Peyer's patch (tissue), 4 donors: ENCODE measurements around the gene DGKQ. TPM values are rescaled to one million over a fixed set of nuclear protein-coding genes. Genes with fewer than 3 reads are reported as not detected.
"Not testable (repeated sequence)": the region's sequence is repeated elsewhere in the genome, so short reads cannot be mapped to it uniquely, and the experiment has no call there.

ENCODE experiments used
- DNase-seq, 3 donors: peaks; one replicate each; pipeline ENCODE4 v3.0.0-alpha.2; 2017 to 2019
- H3K27ac ChIP-seq, 4 donors: fragments of 200-600 bp; sonication (generic); one replicate each; pipeline ENCODE4 v1.5.1; 2016 to 2019
- H3K27me3 ChIP-seq, 2 donors: fragments of 200-600 bp; sonication (generic); one replicate each; pipeline ENCODE4 v1.5.1; 2019
- H3K36me3 ChIP-seq, 3 donors: fragments of 200-600 bp; sonication (generic); one replicate each; pipeline ENCODE4 v1.5.1; 2016 to 2019
- H3K4me1 ChIP-seq, 4 donors: fragments of 200-600 bp; sonication (generic); one replicate each; pipeline ENCODE4 v1.5.1; 2016 to 2019
- H3K4me3 ChIP-seq, 4 donors: fragments of 200-600 bp; sonication (generic); 1 replicate in 3 of 4; 2 replicates in 1 of 4; pipeline ENCODE4 v1.5.1; 2016 to 2019; ENCODE audit warnings: mild to moderate bottlenecking in 1 of 4
- H3K9me3 ChIP-seq, 4 donors: fragments of 200-600 bp; sonication (generic); one replicate each; pipeline ENCODE4 v1.5.1; 2016 to 2019; ENCODE audit warnings: mild to moderate bottlenecking in 1 of 4
- POLR2A ChIP-seq, 2 donors: fragments of 450-650 bp; IDR thresholded peaks; one replicate each; pipeline ENCODE4 v1.5.1; 2017; ENCODE audit warnings: antibody characterized with exemption in 2 of 2, mild to moderate bottlenecking in 2 of 2, moderate library complexity in 2 of 2
- total RNA-seq, 4 donors: library from RNA; depleted of rRNA; stranded (reverse); fragments of >200 nt; gene quantifications; one replicate each; pipeline ENCODE4 v1.1.0, GENCODE V29; 2016
- TF ChIP-seq, protein P1 (sequence below), 6 experiments: fragments of 450-650 bp in 4 of 6; fragments of 200-600 bp in 2 of 6; sonication (generic) in 1 of 6; IDR thresholded peaks; one replicate each; pipeline ENCODE4 v1.5.1; 2017 to 2019; ENCODE audit warnings: antibody characterized with exemption in 6 of 6, mild to moderate bottlenecking in 3 of 6, moderate library complexity in 1 of 6

The DGKQ gene
- total RNA-seq, 4 donors from 2014 or later: 32.2 to 119 (median 101) TPM

DNA sequence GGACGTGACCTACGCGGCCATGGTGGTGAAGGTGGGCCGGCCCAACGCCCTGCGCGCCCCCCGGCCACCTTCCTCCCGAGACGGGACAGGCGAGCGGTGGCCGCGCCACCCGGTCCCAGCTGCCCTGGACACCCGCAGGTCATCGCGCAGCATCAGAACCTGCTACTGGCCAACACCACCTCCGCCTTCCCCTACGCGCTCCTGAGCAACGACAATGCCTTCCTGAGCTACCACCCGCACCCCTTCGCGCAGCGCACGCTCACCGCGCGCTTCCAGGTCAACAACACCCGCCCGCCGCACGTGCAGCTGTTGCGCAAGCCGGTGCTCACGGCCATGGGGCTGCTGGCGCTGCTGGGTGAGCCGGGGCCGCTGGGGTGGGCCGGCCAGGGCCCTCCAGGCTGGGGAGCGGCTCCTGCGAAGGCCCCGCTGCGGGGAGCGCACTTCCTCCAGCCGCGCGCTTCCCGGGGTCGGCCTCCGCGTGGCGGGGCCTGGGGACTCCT lies 28.8 kb upstream of the DGKQ start:
- no peaks in the 10 kb centered on the region for H3K9me3 ChIP-seq
- no peaks in the 10 kb centered on the region for H3K36me3 ChIP-seq
- H3K27ac ChIP-seq: no peak overlapping the region
- TF ChIP-seq, protein P1, sequence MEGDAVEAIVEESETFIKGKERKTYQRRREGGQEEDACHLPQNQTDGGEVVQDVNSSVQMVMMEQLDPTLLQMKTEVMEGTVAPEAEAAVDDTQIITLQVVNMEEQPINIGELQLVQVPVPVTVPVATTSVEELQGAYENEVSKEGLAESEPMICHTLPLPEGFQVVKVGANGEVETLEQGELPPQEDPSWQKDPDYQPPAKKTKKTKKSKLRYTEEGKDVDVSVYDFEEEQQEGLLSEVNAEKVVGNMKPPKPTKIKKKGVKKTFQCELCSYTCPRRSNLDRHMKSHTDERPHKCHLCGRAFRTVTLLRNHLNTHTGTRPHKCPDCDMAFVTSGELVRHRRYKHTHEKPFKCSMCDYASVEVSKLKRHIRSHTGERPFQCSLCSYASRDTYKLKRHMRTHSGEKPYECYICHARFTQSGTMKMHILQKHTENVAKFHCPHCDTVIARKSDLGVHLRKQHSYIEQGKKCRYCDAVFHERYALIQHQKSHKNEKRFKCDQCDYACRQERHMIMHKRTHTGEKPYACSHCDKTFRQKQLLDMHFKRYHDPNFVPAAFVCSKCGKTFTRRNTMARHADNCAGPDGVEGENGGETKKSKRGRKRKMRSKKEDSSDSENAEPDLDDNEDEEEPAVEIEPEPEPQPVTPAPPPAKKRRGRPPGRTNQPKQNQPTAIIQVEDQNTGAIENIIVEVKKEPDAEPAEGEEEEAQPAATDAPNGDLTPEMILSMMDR (IDR thresholded peaks at IDR 0.05): no peak
- no peak for TF ChIP-seq POLR2A (IDR thresholded peaks at IDR 0.05)
- peaks cover 0 to 35% (median 15%) of the 10 kb centered on the region in 4 donors for H3K4me1 ChIP-seq
- H3K27me3 ChIP-seq: peaks cover 0 to 49% of the 10 kb centered on the region in 2 donors
- peak overlapping the region in 1 of 4 donors; percentile 21 for H3K4me3 ChIP-seq
- DNase-seq: peak in 1 of 3 donors; percentile 66

DNA sequence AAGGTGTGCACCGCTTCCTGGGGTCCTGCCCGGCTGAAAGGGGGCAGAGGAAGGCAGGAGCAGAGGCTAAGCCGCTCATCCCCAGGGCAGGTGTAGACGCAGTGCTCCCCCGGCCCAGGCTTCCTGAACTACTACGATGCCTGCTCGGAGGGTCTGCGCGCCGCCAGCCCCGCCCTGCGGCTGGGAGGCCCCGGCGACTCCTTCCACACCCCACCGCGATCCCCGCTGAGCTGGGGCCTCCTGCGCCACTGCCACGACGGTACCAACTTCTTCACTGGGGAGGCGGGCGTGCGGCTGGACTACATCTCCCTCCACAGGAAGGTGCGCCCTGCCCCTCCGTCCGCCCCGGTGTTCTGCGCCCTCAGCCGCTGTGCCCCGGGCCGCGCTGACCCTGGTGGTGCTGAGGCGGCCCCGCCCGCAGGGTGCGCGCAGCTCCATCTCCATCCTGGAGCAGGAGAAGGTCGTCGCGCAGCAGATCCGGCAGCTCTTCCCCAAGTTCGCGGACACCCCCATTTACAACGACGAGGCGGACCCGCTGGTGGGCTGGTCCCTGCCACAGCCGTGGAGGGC lies 28.3 kb upstream of the DGKQ start:
- no peak overlapping the region for H3K4me3 ChIP-seq

DNA sequence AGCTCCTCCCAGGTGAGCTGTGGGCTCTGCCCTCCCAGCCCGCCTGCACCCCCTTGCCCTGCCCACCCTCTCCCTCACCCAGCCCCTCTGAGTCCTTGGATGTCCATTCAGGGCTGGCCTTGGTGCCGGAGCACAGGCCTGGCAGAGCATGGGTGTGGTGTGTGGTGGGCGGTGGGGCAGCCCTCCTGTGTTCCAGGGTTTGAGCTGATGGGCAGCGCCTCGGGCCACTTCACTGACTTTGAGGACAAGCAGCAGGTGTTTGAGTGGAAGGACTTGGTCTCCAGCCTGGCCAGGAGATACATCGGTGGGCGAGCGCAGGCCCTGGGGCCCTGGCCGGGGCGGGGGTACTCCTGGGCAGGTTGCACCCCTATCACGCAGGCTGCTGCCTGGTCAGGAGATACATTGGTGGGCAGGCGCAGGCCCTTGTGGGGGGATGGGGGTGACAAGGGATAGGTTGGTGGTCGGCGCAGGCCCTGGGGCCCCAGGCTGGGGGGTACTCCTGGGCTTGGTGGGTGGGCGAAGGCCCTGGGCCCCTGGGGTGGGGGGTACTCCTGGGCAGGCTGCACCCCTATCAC lies 27.4 kb upstream of the DGKQ start:
- no peak overlapping the region for H3K4me3 ChIP-seq
- H3K27me3 ChIP-seq: peaks cover 0 to 56% of the 10 kb centered on the region in 2 donors
- DNase-seq: no peak
- TF ChIP-seq POLR2A (IDR thresholded peaks at IDR 0.05): no peak
- TF ChIP-seq, protein P1 (IDR thresholded peaks at IDR 0.05): no peak
- H3K27ac ChIP-seq: no peak overlapping the region
- H3K36me3 ChIP-seq: no peaks in the 10 kb centered on the region
- peaks cover 0 to 43% (median 16%) of the 10 kb centered on the region in 4 donors for H3K4me1 ChIP-seq
- no peaks in the 10 kb centered on the region for H3K9me3 ChIP-seq

More for the DNA sequence above, 28.3 kb upstream of the DGKQ start:
- Histone ChIP-seq H3K36me3 (no peaks in the 10 kb centered on the region), H3K27me3 (peaks cover 0 to 55% of the 10 kb centered on the region in 2 donors), H3K27ac (no peak overlapping the region), H3K4me1 (peaks cover 0 to 38% (median 16%) of the 10 kb centered on the region in 4 donors), H3K9me3 (no peaks in the 10 kb centered on the region)
- TF ChIP-seq, protein P1 (IDR thresholded peaks at IDR 0.05): no peak
- no peak for TF ChIP-seq POLR2A (IDR thresholded peaks at IDR 0.05)
- DNase-seq: no peak

DNA sequence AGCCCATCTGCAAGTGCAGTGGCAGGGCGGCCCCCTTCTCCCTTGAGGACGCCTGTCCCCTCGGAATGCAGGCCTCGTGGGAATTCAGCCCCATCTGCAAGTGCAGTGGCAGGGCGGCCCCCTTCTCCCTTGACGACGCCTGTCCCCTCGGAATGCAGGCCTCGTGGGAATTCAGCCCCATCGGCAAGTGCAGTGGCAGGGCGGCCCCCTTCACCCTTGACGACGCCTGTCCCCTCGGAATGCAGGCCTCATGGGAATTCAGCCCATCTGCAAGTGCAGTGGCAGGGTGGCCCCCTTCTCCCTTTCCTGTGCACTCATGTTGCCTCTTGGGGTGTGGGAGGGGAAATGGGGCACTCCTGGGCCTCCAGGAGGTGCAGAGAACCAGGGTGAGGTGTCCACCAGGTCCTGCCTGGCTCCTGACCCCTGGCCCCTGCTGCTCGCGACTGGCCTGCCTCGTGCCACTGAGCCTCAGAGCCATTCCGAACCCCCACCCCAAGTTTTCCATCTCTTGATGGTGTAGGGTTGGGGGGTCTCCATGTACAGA lies 26.6 kb upstream of the DGKQ start:
- H3K27me3 ChIP-seq: peaks cover 0 to 56% of the 10 kb centered on the region in 2 donors

DNA sequence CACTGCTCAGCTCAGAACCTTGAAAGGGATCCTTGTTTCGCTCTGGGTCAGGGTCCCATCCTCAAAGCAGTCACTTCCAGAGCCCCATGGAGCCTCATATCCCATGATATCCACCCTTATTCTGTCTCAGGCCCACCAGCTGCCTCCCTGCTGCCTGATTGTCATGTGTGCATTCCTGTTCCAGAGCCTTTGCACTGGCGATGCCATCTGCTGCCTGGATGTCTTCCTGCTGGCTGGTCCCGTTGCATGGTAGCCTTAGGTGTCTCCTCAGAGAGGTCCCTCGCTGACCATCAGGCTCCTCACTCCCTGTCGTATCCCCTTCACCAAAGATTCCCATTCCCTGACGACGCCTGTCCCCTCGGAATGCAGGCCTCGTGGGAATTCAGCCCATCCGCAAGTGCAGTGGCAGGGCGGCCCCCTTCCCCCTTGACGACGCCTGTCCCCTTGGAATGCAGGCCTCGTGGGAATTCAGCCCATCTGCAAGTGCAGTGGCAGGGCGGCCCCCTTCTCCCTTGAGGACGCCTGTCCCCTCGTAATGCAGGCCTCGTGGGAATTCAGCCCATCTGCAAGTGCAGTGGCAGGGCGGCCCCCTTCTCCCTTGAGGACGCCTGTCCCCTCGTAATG lies 26.0 kb upstream of the DGKQ start:
- H3K4me3 ChIP-seq, H3K9me3 ChIP-seq, H3K27ac ChIP-seq, DNase-seq, H3K36me3 ChIP-seq: not testable (repeated sequence)
- peaks cover 0 to 43% (median 16%) of the 10 kb centered on the region in 4 donors for H3K4me1 ChIP-seq
- peaks cover 0 to 56% of the 10 kb centered on the region in 2 donors for H3K27me3 ChIP-seq

More for the DNA sequence above, 26.6 kb upstream of the DGKQ start:
- H3K36me3 ChIP-seq: no peaks in the 10 kb centered on the region
- DNase-seq: no peak
- H3K27ac ChIP-seq: no peak overlapping the region
- H3K4me1 ChIP-seq: peaks cover 0 to 43% (median 16%) of the 10 kb centered on the region in 4 donors
- no peaks in the 10 kb centered on the region for H3K9me3 ChIP-seq
- no peak for TF ChIP-seq POLR2A (IDR thresholded peaks at IDR 0.05)
- TF ChIP-seq, protein P1 (IDR thresholded peaks at IDR 0.05): no peak
- no peak overlapping the region for H3K4me3 ChIP-seq
